Stimulated activated CD4-positive, alpha-beta T cell treated with anti-CD3 and anti-CD28 coated beads, Interleukin-1b, Interleukin-23, amount 100 ng/mL, for 4 hours (primary cell): ENCODE data around the gene ALX4.

ENCODE experiments used
- DNase-seq, 2 donors: peaks; one replicate each; pipeline ENCODE4 v3.0.0-alpha.2; 2020; ENCODE audit warnings: low read depth in 2 of 2

The ALX4 gene

GRCh38 chr11:44267750-44268613 lies 42.0 kb downstream of the ALX4 start:
- DNase-seq, result no peak

- no peak for DNase-seq
Measured at GRCh38 chr11:44267006-44267749, 42.8 kb downstream of the ALX4 start.

GRCh38 chr11:44266056-44266780 lies 43.7 kb downstream of the ALX4 start:
- DNase-seq, result no peak

DNA sequence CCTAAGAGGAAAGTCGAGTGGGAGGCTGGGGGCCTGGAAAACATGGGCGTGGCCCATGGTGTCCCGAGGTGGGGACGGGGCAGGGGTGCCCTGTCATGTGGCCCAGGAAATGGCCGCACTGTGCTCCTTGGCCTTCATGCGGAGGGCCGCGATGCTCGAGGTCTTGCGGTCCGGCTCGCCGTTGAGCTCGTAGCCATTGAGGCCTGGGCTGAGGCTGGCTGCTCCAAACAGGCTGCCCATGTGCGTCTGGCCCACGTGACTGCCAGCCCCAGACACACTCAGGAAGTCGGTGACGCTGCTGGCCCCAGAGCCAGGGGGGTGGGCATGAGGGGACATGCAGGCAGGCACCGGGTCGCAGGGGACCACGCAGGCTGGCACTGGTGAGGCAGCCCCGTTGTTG lies 45.2 kb downstream of the ALX4 start:
- DNase-seq, result no peak

GRCh38 chr11:44264438-44264749 lies 45.5 kb downstream of the ALX4 start:
- no peak for DNase-seq

DNA sequence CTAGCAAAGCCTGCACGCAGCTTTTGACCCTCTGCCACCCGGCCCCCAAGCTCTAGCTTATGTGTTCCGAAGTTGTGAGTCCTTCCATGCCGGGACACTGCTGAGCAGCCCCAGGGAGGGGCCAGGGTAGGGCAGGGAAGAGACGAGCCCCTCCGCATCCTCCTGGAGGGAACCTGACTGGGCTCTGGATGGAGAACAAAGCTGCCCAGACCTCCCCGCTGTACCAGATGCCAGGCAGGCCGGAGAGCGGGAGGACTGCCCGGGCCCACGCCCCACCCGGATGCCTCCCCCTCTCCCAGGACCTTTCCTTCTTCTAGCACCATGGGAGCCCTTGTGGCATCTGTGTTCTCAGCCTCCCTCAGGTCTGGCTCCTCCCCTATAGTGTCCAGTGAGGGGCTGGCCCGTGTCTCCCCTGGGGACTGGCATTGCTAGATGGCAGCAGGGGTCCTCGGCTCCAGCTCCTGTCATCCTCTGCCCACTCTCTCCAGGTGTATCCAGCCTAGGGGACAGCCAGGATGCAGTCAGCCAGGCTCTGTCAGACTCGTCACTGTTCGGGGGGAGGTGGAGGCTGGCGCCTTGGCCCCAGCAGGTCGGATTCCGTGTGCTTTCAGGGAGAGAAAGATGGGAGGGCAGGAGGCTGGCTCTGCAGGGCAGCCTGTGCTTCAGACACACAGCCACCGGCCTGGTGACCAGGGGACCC lies 46.1 kb downstream of the ALX4 start:
- DNase-seq, result no peak

- no peak for DNase-seq
Measured at GRCh38 chr11:44261800-44262591, 47.9 kb downstream of the ALX4 start.

DNA sequence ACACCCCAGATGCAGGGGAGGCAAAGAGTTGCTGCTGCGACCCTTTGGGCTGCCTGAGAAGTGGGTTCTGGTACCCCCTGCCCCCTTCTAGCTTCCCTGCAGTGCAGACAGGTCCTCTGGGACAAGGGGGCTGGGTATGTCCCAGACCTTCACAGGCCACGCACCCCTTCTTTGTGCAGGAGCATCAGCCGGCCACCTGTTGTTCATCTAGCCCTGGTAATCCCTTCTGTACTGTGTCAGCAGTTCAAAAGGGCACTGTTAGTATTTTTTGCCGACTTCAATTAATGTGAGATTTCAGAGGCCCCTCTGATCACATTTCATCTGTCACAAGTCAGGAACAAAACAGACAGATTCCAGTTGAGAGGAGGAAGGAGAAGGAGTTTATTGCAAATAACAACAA lies 49.9 kb downstream of the ALX4 start:
- no peak for DNase-seq

- no peak for DNase-seq
Measured at GRCh38 chr11:44258839-44259420, 51.0 kb downstream of the ALX4 start.

- no peak for DNase-seq
Measured at GRCh38 chr11:44258190-44258489, 51.8 kb downstream of the ALX4 start.

DNA sequence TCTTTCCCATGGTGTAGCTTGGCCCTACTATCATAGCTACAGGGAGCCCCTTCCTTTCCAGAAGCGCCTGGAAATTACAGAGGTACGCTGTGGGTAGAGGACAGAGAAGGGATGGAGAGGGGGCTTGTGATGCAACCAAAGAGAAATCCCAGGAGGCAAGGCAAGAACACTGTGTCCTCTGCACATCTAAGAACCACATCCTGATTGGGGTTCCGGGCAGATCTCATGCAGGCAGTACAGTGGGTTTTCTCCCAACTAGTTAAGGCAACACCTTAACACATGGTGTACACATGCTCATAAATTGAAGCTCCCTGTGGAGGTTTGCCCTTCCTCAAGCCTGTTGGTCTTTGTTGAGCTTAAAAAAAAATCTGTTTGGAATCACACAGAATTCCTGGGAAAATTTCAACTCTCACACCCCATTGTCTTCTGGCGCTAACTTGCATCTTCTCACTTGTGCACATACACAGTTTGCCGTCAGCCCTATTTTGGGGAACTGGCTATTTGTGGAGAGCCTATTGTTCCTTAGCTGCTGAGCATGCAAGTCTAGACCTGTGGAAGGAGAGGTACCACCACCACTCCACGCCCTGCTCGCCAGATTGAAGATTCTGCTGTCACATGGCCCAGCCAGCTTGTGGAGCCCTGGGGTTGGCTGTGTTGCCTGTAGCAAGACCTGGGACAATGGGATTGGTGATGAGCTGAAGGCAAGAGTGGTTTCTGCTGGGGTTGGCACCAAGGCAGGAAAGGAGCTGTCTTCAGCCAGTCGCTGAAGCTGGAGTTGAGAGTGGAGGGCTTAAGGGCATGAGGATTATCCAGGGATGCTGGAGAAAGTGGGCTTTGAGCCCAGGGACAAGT lies 52.4 kb downstream of the ALX4 start:
- no peak for DNase-seq

DNA sequence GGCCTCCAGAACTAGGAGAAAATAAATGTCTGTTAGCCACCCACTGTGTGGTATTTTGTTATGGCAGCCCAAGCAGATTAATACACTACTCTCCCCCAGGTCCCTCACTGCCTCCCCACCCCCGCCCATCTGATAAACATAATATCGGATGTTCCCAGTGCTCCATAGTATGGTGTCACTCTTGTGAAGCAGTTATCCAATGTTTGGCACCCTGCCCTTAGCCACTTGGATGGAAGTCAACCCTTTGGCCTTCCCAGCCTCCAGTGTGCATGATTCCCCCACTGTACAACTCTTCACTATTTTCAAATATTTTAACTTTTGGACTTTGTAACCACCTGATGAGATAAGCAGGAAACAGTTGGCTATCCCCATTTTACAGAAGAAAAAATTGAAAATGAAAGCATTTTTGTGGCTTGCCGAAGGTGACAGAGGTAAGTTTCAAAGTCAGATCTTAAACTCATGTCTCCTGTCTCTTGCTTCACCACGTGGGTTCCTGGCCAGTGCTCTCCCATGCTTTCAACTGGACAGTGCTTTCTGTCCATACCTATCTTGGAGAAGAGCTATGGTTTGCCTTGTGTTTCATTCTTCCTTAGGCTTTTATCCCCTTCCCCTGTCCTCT lies 53.2 kb downstream of the ALX4 start:
- no peak for DNase-seq

GRCh38 chr11:44255406-44256071 lies 54.4 kb downstream of the ALX4 start:
- DNase-seq, result no peak

DNA sequence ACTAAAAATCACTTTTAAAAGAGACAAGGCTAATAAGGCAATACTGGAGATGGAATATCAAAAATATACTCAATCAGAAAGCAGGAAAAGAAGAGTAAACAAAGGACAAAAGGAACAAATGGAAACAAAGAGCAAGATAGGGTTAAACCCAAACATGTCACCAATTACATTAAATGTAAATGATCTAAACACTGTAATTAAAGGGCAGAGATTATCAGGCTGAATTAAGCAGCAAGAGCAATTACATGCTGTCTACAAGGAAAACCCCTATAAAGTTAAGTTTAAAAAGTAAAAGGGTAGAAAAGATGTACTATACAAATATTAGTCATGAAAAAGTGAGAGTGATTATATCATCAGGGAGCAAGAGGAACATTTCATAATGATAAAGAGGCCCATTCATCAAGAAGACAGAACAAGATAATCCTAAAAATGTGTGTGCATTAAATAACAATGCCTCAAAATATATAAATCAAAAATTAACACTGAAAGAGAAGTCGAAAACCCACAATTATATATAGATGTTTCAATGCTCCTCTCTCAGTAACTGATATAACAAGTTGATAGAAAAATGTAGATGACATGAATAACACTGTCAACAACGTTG lies 56.8 kb downstream of the ALX4 start:
- no peak for DNase-seq

DNA sequence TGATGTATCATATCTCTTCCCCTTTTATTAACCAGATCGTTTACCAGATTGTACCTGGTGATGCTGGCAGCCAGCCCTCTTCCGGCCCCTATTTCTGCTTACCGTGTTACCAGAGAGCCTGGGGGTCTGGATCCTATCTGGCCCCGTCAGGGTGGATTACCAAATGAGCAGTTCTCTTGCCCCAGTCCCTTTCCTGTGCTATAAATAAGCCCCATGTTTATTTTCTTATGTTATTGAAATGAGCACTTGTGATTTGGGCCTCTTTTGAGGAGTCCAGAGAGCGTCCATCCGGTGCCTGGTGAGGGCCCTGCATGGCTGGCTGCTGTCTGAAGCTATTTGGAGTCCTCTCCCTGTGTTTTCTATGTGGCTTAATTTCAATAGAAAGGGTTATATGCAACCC lies 59.5 kb downstream of the ALX4 start:
- no peak for DNase-seq

DNA sequence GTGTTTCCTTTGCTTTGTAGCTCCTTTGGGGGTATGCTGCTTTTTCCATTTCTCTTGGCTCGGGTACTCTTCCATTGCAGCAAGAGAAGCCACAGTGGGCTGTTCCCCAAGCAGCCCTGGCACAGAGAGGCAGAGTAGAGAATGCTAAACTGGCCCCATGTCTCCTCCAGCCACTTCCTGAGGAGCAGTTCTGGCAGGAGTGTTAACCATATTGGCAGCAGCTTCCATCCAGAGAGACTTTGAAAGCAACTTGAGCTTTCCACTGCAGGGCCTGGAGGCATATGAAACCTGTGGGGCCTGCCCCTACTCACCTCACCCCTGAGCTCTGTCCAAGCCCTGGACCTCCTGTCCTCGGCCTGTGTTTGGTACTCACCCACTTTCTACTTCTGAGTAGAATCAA lies 61.8 kb downstream of the ALX4 start:
- no peak for DNase-seq

DNA sequence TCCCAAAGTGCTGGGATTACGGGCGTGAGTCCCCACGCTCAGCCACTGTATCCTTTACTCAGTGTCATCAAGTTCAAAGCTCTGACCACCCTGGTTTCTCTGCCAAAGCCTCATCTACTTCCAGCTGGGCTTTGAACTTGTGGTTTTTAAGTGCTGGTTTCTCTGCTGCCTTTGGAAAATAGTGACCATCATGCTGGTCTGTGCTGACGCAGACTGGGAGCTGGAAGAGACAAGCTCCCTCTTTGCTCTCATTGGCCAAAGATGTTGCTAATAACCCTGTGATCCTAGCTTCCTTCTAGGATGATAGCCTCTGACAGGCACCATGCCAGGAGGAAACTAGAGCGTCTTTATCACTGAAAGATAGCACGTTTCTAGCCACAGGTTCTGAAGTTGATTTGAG lies 62.4 kb downstream of the ALX4 start:
- no peak for DNase-seq

DNA sequence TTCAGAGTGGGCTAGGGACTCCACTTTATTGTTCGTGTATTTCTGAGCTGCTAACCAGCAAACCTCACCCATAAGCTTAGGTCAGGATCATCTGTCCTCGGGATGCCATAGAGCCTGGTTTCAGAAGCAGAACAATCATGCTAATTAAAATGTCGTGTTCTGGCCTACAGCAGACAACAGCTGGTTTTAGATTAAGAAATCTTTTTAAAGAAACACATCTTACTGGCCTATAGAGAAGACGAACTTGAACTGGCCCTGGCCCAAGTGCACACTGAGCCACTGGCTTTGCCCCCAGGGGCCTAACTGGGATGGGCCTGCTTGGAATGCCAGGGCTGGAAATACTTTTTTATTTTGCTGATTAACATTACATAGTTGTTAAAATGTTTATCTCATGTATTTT lies 63.2 kb downstream of the ALX4 start:
- no peak for DNase-seq
